Transverse colon (tissue), 4 donors: Measurements from ENCODE around the gene PSMD13. TPM values are rescaled to one million over a fixed set of nuclear protein-coding genes. Genes with fewer than 3 reads are reported as not detected.

Experiments used
- DNase-seq: peaks from one replicate; pipeline ENCODE4 v3.0.0-alpha.2; 2019
- H3K27ac ChIP-seq, 4 donors: fragments of 200-600 bp; sonication (generic); 2 replicates each; pipeline ENCODE4 v1.5.1; 2016 to 2018; ENCODE audit warnings: inconsistent platforms in 4 of 4
- H3K27me3 ChIP-seq: fragments of 200-600 bp; sonication (generic); 2 replicates; pipeline ENCODE4 v1.5.1; 2017; ENCODE audit warnings: inconsistent platforms
- H3K36me3 ChIP-seq, 4 donors: fragments of 200-600 bp; sonication (generic); 2 replicates each; pipeline ENCODE4 v1.5.1; 2017 to 2019; ENCODE audit warnings: inconsistent platforms in 4 of 4
- H3K4me1 ChIP-seq, 4 donors: fragments of 200-600 bp; sonication (generic); 2 replicates each; pipeline ENCODE4 v1.5.1; 2017 to 2020; ENCODE audit warnings: inconsistent platforms in 4 of 4
- H3K4me3 ChIP-seq, 4 donors: fragments of 200-600 bp; sonication (generic); 1 replicate in 1 of 4; 2 replicates in 3 of 4; pipeline versions ENCODE4 v1.5.1 to v1.6.1; 2017 to 2019; ENCODE audit warnings: inconsistent platforms in 4 of 4
- H3K9me3 ChIP-seq, 2 donors: fragments of 200-600 bp; sonication (generic); 2 replicates each; pipeline ENCODE4 v1.5.1; 2017 to 2019; ENCODE audit warnings: inconsistent platforms in 2 of 2
- EP300 ChIP-seq: sonication (generic); formaldehyde crosslinking; IDR thresholded peaks from one replicate; pipeline ENCODE4 v1.6.1; 2017; ENCODE audit warnings: antibody characterized with exemption, low read depth
- POLR2A ChIP-seq: fragments of 450-650 bp; IDR thresholded peaks from one replicate; pipeline ENCODE4 v1.6.1; 2016; ENCODE audit warnings: antibody characterized with exemption, mild to moderate bottlenecking, moderate library complexity
- POLR2AphosphoS5 ChIP-seq, 3 donors: sonication (generic); formaldehyde crosslinking; IDR thresholded peaks; one replicate each; pipeline ENCODE4 v1.6.1; 2016; ENCODE audit warnings: antibody characterized with exemption in 3 of 3
- whole genome bisulfite sequencing, 2 donors: methylation state at CpG; one replicate each; pipeline ENCODE4 v1.1.5; 2018; ENCODE audit warnings: low coverage in 1 of 2; 5-methylcytosine and 5-hydroxymethylcytosine counted together
- in situ Hi-C, 4 donors: fragments of 200-750 bp; cut with MboI; loops; one replicate each; pipeline versions ENCODE4 v1.15.0 to v1.15.1; 2017; ENCODE audit warnings: low sequenced_read_pairs in 3 of 4, low pct_ligation_motif_present in 1 of 4, low pct_unique_long_range_greater_than_20kb in 1 of 4
- intact Hi-C: fragments of 100-400 bp; cut with DNase I; formaldehyde crosslinking; loops from one replicate; pipeline ENCODE4 v1.15.1; 2023; ENCODE audit warnings: low total_unique reads
- total RNA-seq, 4 donors: library from RNA; depleted of rRNA; stranded (reverse); fragments of >200 nt; gene quantifications; one replicate each; pipeline ENCODE4 v1.1.0, GENCODE V29; 2016
- TF ChIP-seq, protein P1 (sequence below), 5 experiments: fragments of 200-600 bp in 3 of 5; fragments of 450-650 bp in 2 of 5; sonication (generic) in 3 of 5; IDR thresholded peaks; 1 replicate in 2 of 5; 2 replicates in 3 of 5; pipeline ENCODE4 v1.5.1; 2016 to 2017; ENCODE audit warnings: antibody characterized with exemption in 5 of 5, inconsistent platforms in 3 of 5, mild to moderate bottlenecking in 2 of 5, moderate library complexity in 1 of 5

PSMD13 gene
- total RNA-seq, 4 donors from 2014 or later = 23.2 to 96.5 (median 52.2) TPM

GRCh38 chr11:240315-240714, 3.5 kb downstream of the PSMD13 start:
- TF ChIP-seq, protein P1, sequence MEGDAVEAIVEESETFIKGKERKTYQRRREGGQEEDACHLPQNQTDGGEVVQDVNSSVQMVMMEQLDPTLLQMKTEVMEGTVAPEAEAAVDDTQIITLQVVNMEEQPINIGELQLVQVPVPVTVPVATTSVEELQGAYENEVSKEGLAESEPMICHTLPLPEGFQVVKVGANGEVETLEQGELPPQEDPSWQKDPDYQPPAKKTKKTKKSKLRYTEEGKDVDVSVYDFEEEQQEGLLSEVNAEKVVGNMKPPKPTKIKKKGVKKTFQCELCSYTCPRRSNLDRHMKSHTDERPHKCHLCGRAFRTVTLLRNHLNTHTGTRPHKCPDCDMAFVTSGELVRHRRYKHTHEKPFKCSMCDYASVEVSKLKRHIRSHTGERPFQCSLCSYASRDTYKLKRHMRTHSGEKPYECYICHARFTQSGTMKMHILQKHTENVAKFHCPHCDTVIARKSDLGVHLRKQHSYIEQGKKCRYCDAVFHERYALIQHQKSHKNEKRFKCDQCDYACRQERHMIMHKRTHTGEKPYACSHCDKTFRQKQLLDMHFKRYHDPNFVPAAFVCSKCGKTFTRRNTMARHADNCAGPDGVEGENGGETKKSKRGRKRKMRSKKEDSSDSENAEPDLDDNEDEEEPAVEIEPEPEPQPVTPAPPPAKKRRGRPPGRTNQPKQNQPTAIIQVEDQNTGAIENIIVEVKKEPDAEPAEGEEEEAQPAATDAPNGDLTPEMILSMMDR (IDR thresholded peaks at IDR 0.05) = no peak
- TF ChIP-seq POLR2A = no peak
- no peak for TF ChIP-seq POLR2AphosphoS5 (IDR thresholded peaks at IDR 0.05)
- TF ChIP-seq EP300 = no peak
- peaks cover 15 to 21% (median 15%) of the 10 kb centered on the region in 4 donors for H3K4me1 ChIP-seq
- H3K9me3 ChIP-seq = no peaks in the 10 kb centered on the region
- intact Hi-C loops (no loop called here), in situ Hi-C loops (no loop called here)
- H3K27ac ChIP-seq = no peak overlapping the region
- DNase-seq = no peak
- WGBS, 2 donors = 40 to 79% methylated on average over 1 of the region's 1 CpG
- H3K4me3 ChIP-seq = no peak overlapping the region
- H3K36me3 ChIP-seq = peaks cover 0 to 37% (median 12%) of the 10 kb centered on the region in 4 donors
- H3K27me3 ChIP-seq = no peaks in the 10 kb centered on the region

- intact Hi-C loops = no loop called here
- H3K27ac ChIP-seq = no peak overlapping the region
- no peak for DNase-seq
- H3K4me3 ChIP-seq = no peak overlapping the region
- WGBS, 2 donors = 90 to 94% methylated on average over 5 of the region's 5 CpGs
- peaks cover 0 to 41% (median 18%) of the 10 kb centered on the region in 4 donors for H3K36me3 ChIP-seq
- H3K4me1 ChIP-seq = peaks cover 12 to 16% (median 12%) of the 10 kb centered on the region in 4 donors
- H3K9me3 ChIP-seq = no peaks in the 10 kb centered on the region
- TF ChIP-seq POLR2A = no peak
- TF ChIP-seq, protein P1 (IDR thresholded peaks at IDR 0.05) = no peak
- no peaks in the 10 kb centered on the region for H3K27me3 ChIP-seq
- in situ Hi-C loops = no loop called here
Observed at GRCh38 chr11:241634-242033, 4.9 kb downstream of the PSMD13 start.

DNA sequence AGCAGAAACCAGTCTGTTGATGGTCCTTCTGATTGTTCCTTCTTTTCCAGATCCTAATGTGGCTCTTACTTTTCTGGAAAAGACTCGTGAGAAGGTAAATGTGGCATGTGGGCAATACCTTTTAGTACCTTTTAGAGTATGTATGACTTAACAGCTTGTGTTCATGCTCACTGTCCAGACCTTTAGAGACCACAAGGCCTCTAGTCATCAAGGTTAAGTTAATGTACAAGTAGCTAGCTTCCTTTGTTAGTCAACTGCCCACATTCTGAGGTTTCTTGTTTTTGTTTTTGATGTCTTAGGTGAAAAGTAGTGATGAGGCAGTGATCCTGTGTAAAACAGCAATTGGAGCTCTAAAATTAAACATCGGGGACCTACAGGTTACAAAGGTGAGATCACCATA, 7.6 kb downstream of the PSMD13 start:
- H3K9me3 ChIP-seq = no peaks in the 10 kb centered on the region
- no peak for TF ChIP-seq EP300
- TF ChIP-seq, protein P1 (IDR thresholded peaks at IDR 0.05) = no peak
- no peak for TF ChIP-seq POLR2A
- no peak for TF ChIP-seq POLR2AphosphoS5 (IDR thresholded peaks at IDR 0.05)

GRCh38 chr11:249062-249461, 12.3 kb downstream of the PSMD13 start:
- in situ Hi-C loops (no loop called here), intact Hi-C loops (no loop called here)
- Histone ChIP-seq H3K27me3 (no peaks in the 10 kb centered on the region), H3K4me1 (no peaks in the 10 kb centered on the region), H3K27ac (no peak overlapping the region), H3K36me3 (peaks cover 0 to 56% (median 23%) of the 10 kb centered on the region in 4 donors), H3K4me3 (no peak overlapping the region), H3K9me3 (no peaks in the 10 kb centered on the region)
- 85 to 87% methylated on average over 7 to 8 of the region's 8 CpGs for WGBS, 2 donors
- no peak for DNase-seq
- TF ChIP-seq, protein P1 (IDR thresholded peaks at IDR 0.05) = no peak
- TF ChIP-seq POLR2AphosphoS5 (IDR thresholded peaks at IDR 0.05) (no peak), EP300 (no peak), POLR2A (no peak)

More for the DNA sequence above, 7.6 kb downstream of the PSMD13 start:
- peaks cover 0 to 66% (median 32%) of the 10 kb centered on the region in 4 donors for H3K36me3 ChIP-seq
- no peaks in the 10 kb centered on the region for H3K4me1 ChIP-seq
- no peak overlapping the region for H3K4me3 ChIP-seq
- in situ Hi-C loops = no loop called here
- H3K27me3 ChIP-seq = no peaks in the 10 kb centered on the region
- no peak overlapping the region for H3K27ac ChIP-seq
- intact Hi-C loops = no loop called here
- WGBS, 2 donors = 95 to 97% methylated on average over 2 of the region's 2 CpGs
- no peak for DNase-seq
